Panc1 (cell line): ENCODE data around the gene DNAJC10. TPM values are rescaled to one million over a fixed set of nuclear protein-coding genes. Genes with fewer than 3 reads are reported as not detected.

Source experiments
- ATAC-seq: fragments of 200-7000 bp; cut with Tn5 transposase; 2 replicates; pipeline ENCODE4 v1.9.1; 2020; ENCODE audit warnings: mild to moderate bottlenecking, moderate library complexity
- BruUV-seq: library from RNA; stranded (reverse); fragments of 400-500 nt; replicated peaks from 2 replicates; lab custom pipeline; 2021; lab: Mats Ljungman, UMichigan
- CTCF ChIA-PET: fragments of 300-600 bp; sonication (Branson Sonifier 250); formaldehyde crosslinking; loops from one replicate; lab custom pipeline; 2022; ENCODE audit warnings: antibody characterized with exemption; lab: Charles Lee
- POLR2A ChIA-PET: fragments of 300-600 bp; sonication (Branson Sonifier 250); formaldehyde crosslinking; loops from one replicate; lab custom pipeline; 2022; ENCODE audit warnings: antibody characterized with exemption; lab: Charles Lee
- DNase-seq: peaks from one replicate; pipeline ENCODE4 v3.0.0-alpha.2; 2010; ENCODE audit warnings: low read depth, low spot score
- H3K27ac ChIP-seq: 2 replicates; pipeline ENCODE4 v1.5.1; 2011; ENCODE audit warnings: mild to moderate bottlenecking, low read length, inconsistent platforms
- H3K27me3 ChIP-seq: fragments of 200-500 bp; sonication (Bioruptor generic); 2 replicates; pipeline ENCODE4 v1.6.0; 2014; ENCODE audit warnings: low read length, inconsistent platforms; ENCODE audit not compliant: control insufficient read depth, insufficient read depth
- H3K36me3 ChIP-seq: fragments of 200-500 bp; sonication (Bioruptor generic); 2 replicates; pipeline ENCODE4 v1.5.1; 2014; ENCODE audit warnings: inconsistent platforms, mild to moderate bottlenecking, low read length, moderate library complexity; ENCODE audit not compliant: control insufficient read depth, insufficient read depth
- H3K4me1 ChIP-seq: 2 replicates; pipeline ENCODE4 v1.5.1; 2011; ENCODE audit warnings: inconsistent platforms, mild to moderate bottlenecking, low read length, moderate library complexity; ENCODE audit not compliant: control insufficient read depth, insufficient read depth
- H3K4me3 ChIP-seq, 2 experiments: 2 replicates each; pipeline ENCODE4 v1.5.1; 2011 to 2012; ENCODE audit warnings: low read depth in 2 of 2, low read length in 2 of 2, mild to moderate bottlenecking in 2 of 2, inconsistent platforms in 1 of 2, moderate library complexity in 1 of 2
- H3K9me3 ChIP-seq: fragments of 200-500 bp; sonication (Bioruptor generic); 2 replicates; pipeline ENCODE4 v1.5.1; 2014; ENCODE audit warnings: low read depth, mild to moderate bottlenecking, inconsistent platforms, low read length, moderate library complexity; ENCODE audit not compliant: control insufficient read depth, insufficient read depth
- POLR2AphosphoS5 ChIP-seq: IDR thresholded peaks from 2 replicates; pipeline ENCODE4 v1.6.1; 2012; ENCODE audit warnings: mild to moderate bottlenecking, low read depth, low read length, moderate library complexity
- SIN3A ChIP-seq: IDR thresholded peaks from 2 replicates; pipeline ENCODE4 v1.6.1; 2012; ENCODE audit warnings: low read depth, mild to moderate bottlenecking, low read length, moderate library complexity, borderline replicate concordance; ENCODE audit not compliant: insufficient read depth
- TCF7L2 ChIP-seq: IDR thresholded peaks from 2 replicates; pipeline ENCODE4 v1.6.1; 2011; ENCODE audit warnings: mild to moderate bottlenecking, low read depth, low read length, inconsistent platforms
- in situ Hi-C: cut with HindIII; loops from 2 replicates; pipeline ENCODE4 v1.10.0; 2016; ENCODE audit warnings: low sequenced_read_pairs, low pct_unique_long_range_greater_than_20kb
- intact Hi-C: fragments of 100-400 bp; cut with micrococcal nuclease; formaldehyde crosslinking; loops from one replicate; pipeline ENCODE4 v1.10.0; 2022; ENCODE audit not compliant: unreplicated experiment
- total RNA-seq: library from RNA; stranded (reverse); gene quantifications from one replicate; pipeline ENCODE4 v1.2.1, GENCODE V29; 2021; ENCODE audit not compliant: unreplicated experiment
- TF ChIP-seq, protein P1 (sequence below), 2 experiments: IDR thresholded peaks; 2 replicates each; pipeline ENCODE4 v1.6.1; 2011 to 2012; ENCODE audit warnings: low read depth in 2 of 2, control low read depth in 1 of 2, low read length in 1 of 2, mild to moderate bottlenecking in 1 of 2, moderate library complexity in 1 of 2; ENCODE audit not compliant: insufficient read depth in 1 of 2
- TF ChIP-seq, protein P2 (sequence below): fragments of 450-650 bp; IDR thresholded peaks from 2 replicates; pipeline ENCODE4 v1.5.1; 2017; ENCODE audit warnings: mild to moderate bottlenecking

The DNAJC10 gene
- total RNA-seq, 1 experiment from 2014 or later = 122 TPM

DNA sequence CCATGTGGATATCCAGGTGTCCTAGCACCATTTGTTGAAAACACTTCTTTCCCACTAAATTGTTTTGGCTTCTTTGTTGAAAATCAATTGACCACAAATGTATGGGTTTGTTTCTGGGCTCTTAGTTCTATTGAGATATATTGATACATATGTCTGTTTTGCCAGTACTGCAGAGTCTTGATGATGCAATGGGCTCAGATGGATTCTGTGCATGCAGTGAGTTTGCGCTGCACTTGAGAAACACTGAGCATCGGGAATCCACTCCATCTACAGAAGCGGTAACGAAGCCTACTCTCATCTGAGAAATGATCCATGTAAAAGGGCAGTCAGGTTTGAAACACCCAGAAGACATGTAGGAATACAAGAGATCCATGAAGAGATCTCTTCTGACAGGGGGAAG lies 21.9 kb upstream of the DNAJC10 start:
- CTCF ChIA-PET = no interaction called here
- DNase-seq (no peak), ATAC-seq (no peak)
- no peak for TF ChIP-seq POLR2AphosphoS5
- no peak for TF ChIP-seq TCF7L2
- TF ChIP-seq, protein P1, sequence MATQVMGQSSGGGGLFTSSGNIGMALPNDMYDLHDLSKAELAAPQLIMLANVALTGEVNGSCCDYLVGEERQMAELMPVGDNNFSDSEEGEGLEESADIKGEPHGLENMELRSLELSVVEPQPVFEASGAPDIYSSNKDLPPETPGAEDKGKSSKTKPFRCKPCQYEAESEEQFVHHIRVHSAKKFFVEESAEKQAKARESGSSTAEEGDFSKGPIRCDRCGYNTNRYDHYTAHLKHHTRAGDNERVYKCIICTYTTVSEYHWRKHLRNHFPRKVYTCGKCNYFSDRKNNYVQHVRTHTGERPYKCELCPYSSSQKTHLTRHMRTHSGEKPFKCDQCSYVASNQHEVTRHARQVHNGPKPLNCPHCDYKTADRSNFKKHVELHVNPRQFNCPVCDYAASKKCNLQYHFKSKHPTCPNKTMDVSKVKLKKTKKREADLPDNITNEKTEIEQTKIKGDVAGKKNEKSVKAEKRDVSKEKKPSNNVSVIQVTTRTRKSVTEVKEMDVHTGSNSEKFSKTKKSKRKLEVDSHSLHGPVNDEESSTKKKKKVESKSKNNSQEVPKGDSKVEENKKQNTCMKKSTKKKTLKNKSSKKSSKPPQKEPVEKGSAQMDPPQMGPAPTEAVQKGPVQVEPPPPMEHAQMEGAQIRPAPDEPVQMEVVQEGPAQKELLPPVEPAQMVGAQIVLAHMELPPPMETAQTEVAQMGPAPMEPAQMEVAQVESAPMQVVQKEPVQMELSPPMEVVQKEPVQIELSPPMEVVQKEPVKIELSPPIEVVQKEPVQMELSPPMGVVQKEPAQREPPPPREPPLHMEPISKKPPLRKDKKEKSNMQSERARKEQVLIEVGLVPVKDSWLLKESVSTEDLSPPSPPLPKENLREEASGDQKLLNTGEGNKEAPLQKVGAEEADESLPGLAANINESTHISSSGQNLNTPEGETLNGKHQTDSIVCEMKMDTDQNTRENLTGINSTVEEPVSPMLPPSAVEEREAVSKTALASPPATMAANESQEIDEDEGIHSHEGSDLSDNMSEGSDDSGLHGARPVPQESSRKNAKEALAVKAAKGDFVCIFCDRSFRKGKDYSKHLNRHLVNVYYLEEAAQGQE (IDR thresholded peaks at IDR 0.05; ENCODE audit: insufficient read depth in 1 of 2, low read depth in 2 of 2, low read length in 1 of 2) = no peak
- no peak for TF ChIP-seq SIN3A
- TF ChIP-seq, protein P2, sequence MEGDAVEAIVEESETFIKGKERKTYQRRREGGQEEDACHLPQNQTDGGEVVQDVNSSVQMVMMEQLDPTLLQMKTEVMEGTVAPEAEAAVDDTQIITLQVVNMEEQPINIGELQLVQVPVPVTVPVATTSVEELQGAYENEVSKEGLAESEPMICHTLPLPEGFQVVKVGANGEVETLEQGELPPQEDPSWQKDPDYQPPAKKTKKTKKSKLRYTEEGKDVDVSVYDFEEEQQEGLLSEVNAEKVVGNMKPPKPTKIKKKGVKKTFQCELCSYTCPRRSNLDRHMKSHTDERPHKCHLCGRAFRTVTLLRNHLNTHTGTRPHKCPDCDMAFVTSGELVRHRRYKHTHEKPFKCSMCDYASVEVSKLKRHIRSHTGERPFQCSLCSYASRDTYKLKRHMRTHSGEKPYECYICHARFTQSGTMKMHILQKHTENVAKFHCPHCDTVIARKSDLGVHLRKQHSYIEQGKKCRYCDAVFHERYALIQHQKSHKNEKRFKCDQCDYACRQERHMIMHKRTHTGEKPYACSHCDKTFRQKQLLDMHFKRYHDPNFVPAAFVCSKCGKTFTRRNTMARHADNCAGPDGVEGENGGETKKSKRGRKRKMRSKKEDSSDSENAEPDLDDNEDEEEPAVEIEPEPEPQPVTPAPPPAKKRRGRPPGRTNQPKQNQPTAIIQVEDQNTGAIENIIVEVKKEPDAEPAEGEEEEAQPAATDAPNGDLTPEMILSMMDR = no peak
- no peak overlapping the region for H3K4me3 ChIP-seq
- intact Hi-C loops (no loop called here), in situ Hi-C loops (no loop called here)
- POLR2A ChIA-PET = no interaction called here
- no peaks in the 10 kb centered on the region for H3K27me3 ChIP-seq
- H3K9me3 ChIP-seq = no peaks in the 10 kb centered on the region
- H3K4me1 ChIP-seq = no peaks in the 10 kb centered on the region
- no peak overlapping the region for H3K27ac ChIP-seq
- no peaks in the 10 kb centered on the region for H3K36me3 ChIP-seq
- BruUV-seq = no TSS peak

DNA sequence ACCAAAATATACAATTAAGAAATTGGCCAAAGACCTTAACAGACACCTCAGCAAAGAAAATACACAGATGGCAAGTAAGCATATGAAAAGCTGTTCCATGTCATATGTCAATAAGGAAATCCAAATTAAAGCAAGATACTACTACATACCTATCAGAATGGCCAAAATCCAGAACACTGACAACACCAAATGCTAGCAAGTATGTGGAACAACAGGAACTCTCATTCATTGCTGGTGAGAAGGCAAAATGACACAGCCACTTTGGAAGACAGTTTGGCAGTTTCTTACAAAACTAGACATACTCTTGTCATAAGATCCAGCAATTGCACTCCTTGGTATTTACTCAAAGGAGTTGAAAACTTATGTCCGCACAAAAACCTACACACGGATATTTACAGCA lies 20.3 kb upstream of the DNAJC10 start:
- in situ Hi-C loops (no loop called here), intact Hi-C loops (no loop called here)
- TF ChIP-seq, protein P1 (IDR thresholded peaks at IDR 0.05; ENCODE audit: insufficient read depth in 1 of 2, low read depth in 2 of 2, low read length in 1 of 2) = no peak
- no peak for TF ChIP-seq POLR2AphosphoS5
- no peak for TF ChIP-seq TCF7L2
- TF ChIP-seq, protein P2 = no peak
- no peak for TF ChIP-seq SIN3A
- no peaks in the 10 kb centered on the region for H3K9me3 ChIP-seq
- H3K4me3 ChIP-seq = no peak overlapping the region
- H3K4me1 ChIP-seq = no peaks in the 10 kb centered on the region
- ATAC-seq (no peak), DNase-seq (no peak)
- no peaks in the 10 kb centered on the region for H3K27me3 ChIP-seq
- H3K36me3 ChIP-seq = no peaks in the 10 kb centered on the region
- H3K27ac ChIP-seq = no peak overlapping the region
- ChIA-PET POLR2A (no interaction called here), CTCF (no interaction called here)
- BruUV-seq = no TSS peak
